GM19025 (cell line): ENCODE data around the gene ATN1.
"Not testable (repeated sequence)": the region's sequence is repeated elsewhere in the genome, so short reads cannot be mapped to it uniquely, and the experiment has no call there.

Source experiments
- ATAC-seq: cut with Tn5 transposase; IDR thresholded peaks from one replicate; pipeline ENCODE4 v1.9.1; 2021; ENCODE audit warnings: mild to moderate bottlenecking, low read depth, moderate library complexity; ENCODE audit not compliant: unreplicated experiment

ATN1 gene, protein sequence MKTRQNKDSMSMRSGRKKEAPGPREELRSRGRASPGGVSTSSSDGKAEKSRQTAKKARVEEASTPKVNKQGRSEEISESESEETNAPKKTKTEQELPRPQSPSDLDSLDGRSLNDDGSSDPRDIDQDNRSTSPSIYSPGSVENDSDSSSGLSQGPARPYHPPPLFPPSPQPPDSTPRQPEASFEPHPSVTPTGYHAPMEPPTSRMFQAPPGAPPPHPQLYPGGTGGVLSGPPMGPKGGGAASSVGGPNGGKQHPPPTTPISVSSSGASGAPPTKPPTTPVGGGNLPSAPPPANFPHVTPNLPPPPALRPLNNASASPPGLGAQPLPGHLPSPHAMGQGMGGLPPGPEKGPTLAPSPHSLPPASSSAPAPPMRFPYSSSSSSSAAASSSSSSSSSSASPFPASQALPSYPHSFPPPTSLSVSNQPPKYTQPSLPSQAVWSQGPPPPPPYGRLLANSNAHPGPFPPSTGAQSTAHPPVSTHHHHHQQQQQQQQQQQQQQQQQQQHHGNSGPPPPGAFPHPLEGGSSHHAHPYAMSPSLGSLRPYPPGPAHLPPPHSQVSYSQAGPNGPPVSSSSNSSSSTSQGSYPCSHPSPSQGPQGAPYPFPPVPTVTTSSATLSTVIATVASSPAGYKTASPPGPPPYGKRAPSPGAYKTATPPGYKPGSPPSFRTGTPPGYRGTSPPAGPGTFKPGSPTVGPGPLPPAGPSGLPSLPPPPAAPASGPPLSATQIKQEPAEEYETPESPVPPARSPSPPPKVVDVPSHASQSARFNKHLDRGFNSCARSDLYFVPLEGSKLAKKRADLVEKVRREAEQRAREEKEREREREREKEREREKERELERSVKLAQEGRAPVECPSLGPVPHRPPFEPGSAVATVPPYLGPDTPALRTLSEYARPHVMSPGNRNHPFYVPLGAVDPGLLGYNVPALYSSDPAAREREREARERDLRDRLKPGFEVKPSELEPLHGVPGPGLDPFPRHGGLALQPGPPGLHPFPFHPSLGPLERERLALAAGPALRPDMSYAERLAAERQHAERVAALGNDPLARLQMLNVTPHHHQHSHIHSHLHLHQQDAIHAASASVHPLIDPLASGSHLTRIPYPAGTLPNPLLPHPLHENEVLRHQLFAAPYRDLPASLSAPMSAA (N-terminal part only)

DNA sequence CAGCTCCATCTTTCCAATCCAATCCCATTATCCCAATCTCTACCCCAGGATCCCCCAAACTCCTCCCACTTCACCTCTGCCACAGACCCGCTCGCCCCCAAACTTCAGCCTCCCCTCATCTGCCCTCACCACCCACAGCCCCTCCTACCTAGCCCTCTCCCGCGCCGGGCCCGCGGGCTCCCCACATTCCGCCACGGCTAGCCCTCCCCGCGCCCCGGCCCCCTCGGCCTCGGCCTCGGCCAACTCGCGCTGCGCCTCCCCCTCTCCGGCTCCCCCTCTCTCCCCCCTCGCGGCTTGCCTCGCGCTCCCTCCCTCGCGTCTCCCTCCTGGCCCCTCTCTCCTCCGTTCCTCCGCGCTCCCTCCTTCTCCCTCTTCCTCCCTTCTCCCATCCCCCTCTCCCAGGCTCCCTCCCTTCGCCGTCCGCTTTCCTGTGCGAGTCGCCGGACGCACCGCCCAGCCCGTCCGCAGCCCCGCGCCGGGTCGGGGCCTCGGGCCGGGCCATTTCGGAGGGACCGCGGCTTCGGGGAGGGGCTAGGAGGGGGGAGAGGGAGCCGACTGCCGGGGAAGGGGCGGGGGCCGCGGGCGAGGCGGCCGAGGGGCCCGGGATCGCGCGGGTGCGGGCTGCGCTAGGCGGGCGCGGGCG lies at the start of gene ATN1:
ATN1 (plus strand) TSS at position 581 of the 643 bp plus-strand sequence. CDS start 6,043 bp downstream, outside the sequence.
- no peak for ATAC-seq

DNA sequence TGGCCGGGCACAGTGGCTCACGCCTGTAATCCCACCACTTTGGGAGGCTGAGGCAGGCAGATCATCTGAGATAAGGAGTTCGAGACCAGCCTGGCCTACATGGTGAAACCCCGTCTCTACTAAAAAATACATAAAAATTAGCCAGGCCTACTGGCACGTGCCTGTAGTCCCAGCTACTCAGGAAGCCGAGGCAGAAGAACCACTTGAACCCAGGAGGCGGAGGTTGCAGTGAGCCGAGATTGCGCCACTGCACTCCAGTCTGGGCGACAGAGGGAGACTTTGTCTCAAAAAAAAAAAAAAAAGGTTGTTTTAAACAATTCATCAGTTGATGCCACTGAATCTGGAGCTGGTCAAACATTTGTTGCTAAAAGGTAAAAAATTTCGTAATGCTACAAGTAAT lies 47.9 kb upstream of the ATN1 start:
- ATAC-seq = not testable (repeated sequence)

DNA sequence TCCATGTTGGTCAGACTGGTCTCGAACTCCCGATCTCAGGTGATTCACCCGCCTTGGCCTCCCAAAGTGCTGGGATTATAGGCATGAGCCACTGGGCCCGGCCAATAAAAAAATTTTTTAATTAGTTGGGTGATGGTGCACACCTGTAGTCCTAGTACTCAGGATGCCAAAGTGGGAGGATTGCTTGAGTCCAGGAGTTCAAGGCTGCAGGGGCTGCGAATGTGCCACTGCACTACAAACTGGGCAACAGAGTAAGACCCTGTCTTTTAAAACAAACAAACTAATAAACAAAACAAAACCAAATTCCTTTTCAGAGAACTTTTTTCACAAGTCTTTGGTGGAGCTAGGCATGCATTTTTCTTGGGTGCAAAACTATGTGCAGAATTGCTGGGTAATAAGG lies 44.5 kb upstream of the ATN1 start:
- no peak for ATAC-seq

DNA sequence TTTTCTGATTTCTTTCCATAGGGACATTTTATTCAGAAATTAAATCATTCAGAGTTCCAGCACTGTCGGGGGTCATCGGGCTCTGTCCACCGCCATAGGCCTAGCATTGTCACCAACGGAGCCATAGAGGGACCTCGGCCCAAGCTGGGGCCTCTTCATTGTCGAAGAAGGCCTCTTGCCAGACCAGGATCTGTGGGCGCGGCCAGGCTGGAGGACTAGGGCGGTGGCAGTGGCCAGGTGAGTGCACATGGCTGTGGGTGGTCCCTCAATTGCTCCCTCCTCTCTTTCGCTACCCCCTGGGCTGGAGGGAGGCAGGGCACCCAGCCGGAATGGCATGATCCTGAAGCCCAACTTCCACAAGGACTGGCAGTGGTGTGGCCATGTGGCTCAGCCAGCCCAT lies 44.1 kb upstream of the ATN1 start:
- no peak for ATAC-seq

DNA sequence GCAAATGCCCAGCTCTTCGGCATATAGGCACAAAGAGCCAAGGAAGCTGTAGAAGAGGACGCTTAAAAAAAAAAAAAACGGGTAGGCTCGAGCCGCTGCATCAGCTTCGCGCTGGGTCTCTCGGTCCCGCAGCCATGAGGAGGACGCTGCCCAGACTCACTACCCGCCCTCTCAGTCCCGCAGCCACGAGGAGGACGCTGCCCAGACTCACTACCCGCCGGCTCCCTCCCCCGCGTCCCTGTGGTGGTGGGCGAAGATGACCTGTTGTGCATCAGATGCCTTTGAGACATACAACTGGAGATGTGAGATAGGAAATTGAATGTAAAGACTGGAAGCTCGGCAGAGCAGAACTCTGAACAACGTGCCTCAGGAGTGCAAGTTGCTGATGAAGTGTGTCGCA lies 43.2 kb upstream of the ATN1 start:
- no peak for ATAC-seq

DNA sequence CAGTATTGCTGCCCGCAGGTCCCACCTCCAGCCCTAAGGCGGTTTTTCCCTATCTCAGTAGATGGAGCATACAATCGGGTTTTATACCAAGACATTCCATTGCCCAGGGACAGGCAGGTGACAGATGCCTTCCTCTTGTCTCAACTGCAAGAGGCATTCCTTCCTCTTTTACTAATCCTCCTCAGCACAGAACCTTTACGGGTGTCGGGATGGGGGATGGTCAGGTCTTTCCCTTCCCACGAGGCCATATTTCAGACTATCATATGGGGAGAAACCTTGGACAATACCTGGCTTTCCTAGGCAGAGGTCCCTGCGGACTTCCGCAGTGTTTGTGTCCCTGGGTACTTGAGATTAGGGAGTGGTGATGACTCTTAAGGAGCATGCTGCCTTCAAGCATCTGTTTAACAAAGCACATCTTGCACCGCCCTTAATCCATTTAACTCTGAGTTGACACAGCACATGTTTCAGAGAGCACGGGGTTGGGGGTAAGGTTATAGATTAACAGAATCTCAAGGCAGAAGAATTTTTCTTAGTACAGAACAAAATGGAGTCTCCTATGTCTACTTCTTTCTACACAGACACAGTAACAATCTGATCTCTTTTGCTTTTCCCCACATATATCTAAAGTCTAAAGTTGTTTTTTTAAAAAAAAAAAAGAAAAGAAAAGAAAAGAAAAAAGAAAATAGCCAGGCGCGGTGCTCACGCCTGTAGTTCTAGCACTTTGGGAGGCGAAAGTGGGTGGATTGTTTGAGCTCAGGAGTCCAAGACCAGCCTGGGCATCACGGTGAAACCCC lies 41.4 kb upstream of the ATN1 start:
- not testable (repeated sequence) for ATAC-seq

DNA sequence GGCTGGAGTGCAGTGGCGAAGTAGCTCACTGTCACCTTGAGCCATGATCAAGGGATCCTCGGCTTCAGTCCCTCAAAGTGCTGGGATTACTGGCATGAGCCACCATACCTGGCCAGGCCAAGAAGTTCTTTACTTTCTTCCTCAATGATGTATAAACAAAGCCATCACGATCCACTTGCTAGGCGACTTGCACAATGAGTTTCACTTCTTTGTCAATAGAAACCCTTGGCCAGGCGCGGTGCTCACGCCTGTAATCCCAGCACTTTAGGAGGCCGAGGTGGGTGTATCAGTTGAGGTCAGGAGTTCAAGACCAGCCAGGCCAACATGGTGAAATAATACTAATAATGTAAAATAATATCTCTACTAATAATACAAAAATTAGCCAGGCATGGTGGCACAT lies 40.3 kb upstream of the ATN1 start:
- no peak for ATAC-seq

DNA sequence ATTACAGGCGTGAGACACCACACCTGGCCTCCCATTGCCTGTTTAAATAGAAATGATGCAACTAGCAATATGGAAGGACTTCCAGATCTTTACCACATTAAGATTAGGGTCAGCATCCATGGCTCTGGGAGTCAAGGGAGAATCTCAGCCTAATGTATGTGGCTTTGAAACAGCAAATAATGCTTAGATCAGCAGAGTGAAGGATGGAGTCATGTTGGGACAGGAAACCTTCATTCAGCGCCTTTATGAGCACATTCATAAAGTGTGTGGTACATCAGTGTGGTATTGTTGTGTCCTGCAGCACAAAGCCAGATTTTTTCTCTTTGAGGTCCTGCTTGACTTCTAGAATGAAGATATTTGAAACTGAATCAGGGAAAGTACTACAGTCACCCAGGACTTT lies 39.4 kb upstream of the ATN1 start:
- ATAC-seq = no peak

DNA sequence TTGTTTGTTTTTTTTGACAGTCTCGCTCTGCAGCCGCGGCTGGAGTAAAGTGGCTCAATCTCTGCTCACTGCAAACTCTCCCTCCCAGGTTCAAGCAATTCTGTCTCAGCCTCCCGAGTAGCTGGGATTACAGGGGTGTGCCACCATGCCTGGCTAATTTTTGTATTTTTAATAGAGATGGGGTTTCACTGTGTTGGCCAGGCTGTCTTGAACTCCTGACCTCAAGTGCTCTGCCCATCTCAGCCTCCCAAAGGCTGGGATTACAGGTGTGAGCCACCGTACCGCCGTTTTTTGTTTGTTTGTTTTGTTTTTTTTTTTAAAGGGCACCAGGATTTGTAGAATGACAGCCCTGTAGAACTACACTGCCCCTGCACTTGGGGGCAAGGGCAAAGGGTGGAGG lies 39.0 kb upstream of the ATN1 start:
- ATAC-seq = not testable (repeated sequence)

DNA sequence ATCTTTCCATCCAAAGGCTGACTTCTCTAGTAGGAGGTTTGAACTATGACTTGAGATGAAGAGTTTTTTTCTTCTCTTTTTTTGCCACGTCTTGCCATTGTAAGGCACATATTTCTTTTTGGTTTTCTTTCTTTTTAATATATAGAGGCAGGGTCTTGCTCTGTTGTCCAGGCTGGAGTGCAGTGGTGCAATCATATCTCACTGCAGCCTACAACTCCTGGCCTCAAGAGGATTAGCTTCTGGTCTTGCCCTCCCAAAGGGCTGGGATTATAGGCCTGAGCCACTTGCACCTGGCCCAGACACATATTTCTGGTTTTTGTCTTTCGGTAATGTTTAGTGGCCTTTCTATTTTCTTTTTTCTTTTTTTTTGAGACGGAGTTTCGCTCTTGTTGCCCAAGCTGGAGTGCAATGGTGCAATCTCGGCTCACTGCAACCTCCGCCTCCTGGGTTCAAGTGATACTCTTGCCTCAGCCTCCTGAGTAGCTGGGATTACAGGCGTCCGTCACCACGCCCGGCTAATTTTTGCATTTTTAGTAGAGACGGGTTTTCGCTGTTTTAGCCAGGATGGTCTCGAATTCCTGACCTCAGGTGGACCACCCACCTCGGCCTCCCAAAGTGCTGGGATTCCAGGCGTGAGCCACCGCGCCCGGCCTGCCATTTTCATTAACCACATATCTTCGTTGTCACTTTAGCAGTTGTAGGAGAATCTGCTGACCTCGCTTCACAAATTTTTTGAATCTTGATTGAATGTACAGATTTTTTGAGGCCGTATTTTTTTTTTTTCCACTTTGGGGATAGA lies 37.8 kb upstream of the ATN1 start:
- not testable (repeated sequence) for ATAC-seq

DNA sequence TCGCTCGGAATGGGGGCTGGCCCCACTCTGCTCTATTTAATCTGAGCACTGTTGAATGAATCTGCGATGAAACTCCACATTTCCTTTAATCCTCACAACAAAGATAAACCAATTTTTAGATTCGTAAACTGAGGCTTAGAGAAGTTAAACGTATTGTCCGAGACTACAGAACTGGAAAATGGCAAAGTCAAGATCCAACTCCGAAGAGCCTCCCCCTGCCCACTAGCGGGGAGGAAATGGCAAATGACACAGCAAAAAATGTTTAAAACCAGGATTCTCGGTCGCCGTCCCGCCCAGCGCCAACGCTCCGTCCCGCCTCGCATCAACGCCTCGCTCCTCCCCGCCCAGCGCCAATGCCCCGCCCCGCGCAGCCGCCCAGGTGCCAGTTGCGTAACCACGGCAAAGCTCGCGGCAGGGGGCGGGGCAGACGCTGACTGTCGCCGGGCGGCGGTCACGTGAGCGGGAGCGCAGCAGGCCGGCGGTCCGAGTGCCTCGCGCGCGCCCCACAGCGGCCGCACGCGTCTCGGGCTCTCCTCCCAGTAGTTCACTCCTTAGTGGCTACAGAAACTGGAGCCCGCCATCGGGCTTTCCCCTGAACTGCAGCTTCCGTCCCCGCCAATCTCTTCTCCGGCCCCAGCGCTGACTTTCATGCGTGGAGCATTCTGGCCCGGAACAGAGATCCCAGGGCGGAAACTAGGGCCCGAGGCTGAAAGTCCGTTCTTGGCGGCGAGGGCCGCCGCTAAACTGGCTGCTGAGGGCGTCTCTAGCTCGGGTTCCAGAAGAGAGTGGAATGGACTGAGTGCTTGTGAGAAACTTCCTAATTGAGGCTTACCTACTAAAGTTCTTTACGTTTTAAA lies 36.7 kb upstream of the ATN1 start:
- ATAC-seq = peak; percentile 91

DNA sequence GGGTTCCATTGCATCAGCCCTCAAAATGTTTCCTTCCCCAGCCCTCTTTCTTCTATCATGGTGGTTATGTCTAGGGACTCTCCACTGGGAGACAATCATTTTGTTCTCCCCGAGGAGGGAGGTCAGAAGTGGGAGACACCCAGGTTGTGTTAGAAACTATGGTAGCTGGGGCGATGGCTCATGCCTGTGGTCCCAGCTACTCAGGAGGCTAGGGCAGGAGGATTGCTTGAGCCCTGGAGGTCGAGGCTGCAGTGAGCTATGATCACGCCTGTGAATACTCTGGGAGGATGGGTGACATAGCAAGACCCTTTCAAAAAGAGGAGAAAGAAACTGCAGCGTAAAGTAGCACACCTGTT lies 36.1 kb upstream of the ATN1 start:
- no peak for ATAC-seq

DNA sequence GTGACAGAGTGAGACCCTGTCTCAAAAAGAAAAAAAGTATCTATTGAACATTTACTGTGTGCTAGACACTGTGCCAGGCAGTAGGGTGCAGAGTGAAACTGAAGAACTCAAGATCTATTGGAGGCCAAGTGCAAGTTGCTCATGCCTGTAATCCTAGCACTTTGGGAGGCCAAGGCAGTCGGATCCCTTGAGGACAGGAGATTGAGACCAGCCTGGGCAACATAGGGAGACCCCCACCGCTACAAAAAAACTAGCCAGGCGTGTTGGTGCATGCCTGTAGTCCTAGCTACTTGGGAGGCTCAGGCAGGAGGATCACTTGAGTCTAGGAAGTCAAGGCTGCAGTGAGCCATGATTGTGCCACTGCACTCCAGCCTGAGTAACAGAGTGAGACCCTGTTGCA lies 35.1 kb upstream of the ATN1 start:
- not testable (repeated sequence) for ATAC-seq

DNA sequence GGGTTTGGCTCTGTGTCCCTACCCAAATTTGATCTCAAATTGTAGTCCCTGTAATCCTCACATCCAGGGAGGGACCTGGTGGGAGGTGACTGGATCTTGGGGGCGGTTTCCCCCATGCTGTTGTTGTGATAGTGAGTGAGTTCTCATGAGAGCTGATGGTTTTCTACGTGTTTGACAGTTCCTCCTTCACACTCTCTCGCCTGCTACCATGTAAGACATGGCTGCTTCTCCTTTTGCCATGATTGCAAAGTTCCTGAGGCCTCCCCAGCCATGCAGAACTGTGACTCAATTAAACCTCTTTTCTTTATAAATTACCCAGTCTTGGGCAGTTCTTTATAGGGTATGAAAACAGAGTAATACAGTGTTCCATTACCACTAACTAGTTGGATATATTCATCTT lies 33.4 kb upstream of the ATN1 start:
- no peak for ATAC-seq

DNA sequence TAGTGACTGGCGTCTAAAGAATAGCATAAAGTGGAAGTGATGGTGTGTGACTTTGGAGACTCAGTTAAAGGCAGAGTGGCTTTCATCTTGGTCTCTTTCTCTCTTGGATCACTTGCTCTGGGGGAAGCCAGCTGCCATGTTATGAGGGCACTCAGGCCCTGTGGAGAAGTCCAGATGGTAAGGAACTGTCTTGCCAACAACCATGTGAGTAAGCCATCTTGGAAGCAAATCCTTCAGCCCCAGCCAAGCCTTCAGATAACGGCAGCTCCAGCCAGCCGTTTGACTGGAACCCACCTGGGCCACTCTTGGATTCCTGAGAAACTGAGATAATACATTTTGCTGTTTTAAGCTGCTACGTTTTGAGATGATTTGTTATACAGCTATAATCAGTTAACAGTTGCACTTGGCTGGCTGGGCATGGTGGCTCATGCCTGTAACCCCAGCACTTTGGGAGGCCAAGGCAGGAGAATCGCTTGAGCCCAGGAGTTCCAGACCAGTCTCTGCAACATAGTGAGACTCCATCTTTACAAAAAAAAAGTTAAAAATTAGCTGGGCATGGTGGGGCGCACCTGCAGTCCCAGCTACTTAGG lies 30.8 kb upstream of the ATN1 start:
- no peak for ATAC-seq

DNA sequence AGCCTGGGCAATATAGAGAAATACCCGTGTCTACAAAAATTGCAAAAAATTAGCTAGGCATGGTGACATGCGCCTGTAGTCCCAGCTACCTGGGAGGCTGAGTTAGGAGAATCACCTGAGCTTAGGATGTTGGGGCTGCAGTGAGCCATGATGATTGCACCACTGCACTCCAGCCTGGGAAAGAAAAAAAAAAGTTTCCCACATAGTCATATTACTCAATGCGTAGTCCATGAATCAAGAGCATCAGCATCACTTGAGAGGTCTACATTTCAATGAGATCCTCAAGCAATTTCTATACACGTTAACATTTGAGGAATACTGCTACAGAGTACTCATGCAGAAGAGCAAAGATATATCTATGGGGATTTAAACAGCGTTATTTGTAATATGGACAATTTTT lies 28.3 kb upstream of the ATN1 start:
- no peak for ATAC-seq

DNA sequence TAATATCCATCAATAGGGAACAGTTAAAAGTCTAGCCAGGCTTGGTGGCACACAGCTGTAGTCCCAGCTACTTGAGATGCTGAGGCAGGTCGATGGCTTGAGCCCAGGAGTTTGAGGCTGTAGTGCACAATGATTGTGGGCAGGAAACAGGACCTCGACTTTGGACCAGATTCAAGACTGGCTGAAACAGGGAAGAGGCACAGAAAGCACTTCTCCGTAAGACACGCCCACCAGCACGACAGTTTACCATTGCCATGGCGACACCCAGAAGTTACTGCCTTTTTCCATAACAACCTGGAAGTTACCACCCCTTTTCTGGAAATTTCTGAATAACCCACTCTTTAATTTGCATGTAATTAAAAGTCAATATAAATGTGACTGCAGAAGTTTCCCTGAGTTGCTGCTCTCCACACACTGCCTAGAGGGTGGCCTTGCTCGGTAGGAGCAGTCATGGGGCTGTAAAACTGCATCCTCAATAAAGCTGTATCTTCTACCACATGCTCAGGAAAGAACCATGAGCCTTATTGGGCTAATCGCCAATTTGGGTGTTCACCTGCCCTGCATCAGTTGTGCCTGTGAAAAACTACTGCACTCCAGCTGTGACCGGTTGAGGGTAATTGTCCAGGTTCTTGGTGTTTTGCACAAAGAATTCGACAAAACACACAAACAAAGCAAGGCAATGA lies 27.8 kb upstream of the ATN1 start:
- no peak for ATAC-seq
